ENCODE data around the gene YTHDF1.

DNA sequence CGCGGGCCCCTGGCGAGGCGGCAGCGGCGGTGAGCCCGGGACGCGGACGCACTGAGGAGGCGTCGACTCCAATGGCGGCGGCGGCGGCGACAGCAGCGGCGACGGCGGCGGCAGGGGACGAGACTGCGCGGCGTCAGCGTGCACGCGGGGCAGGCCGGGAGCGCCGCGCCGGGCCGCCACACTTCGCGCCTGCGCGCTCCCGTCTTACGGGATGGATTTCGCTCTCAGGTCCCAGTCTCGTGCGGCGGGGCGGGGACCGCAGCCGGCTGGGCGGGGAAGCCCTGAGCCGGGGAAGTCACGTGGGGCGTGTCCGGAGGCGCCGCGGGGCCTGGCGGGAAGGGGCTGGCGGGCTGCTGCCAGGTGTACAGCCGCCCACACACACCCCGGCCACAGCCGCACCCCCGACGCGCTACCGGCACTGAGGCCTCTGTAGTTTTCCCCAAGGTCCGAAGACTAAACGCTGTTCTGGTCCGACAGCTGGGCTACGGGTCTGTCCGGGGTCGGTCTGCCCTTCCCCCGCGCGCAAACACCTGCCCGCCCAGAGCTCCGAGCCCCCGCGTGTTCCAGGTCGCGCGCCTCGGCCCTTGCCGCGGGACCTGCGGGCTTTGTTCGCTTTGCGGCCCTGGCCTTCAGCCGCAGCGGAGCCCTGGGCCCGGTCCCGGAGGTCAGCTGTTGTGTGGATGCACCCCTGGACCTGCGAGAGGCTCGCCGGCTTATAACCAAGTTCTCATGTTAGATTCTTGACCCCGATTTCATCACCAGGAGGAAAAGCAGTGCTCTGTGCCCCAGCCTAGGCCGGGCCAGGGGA is at the start of gene YTHDF1:
- TF ChIP-seq, protein P1, sequence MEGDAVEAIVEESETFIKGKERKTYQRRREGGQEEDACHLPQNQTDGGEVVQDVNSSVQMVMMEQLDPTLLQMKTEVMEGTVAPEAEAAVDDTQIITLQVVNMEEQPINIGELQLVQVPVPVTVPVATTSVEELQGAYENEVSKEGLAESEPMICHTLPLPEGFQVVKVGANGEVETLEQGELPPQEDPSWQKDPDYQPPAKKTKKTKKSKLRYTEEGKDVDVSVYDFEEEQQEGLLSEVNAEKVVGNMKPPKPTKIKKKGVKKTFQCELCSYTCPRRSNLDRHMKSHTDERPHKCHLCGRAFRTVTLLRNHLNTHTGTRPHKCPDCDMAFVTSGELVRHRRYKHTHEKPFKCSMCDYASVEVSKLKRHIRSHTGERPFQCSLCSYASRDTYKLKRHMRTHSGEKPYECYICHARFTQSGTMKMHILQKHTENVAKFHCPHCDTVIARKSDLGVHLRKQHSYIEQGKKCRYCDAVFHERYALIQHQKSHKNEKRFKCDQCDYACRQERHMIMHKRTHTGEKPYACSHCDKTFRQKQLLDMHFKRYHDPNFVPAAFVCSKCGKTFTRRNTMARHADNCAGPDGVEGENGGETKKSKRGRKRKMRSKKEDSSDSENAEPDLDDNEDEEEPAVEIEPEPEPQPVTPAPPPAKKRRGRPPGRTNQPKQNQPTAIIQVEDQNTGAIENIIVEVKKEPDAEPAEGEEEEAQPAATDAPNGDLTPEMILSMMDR (IDR thresholded peaks at IDR 0.05), result no peak
- peak in 1 of 2 donors; percentile 84 for TF ChIP-seq POLR2A (IDR thresholded peaks at IDR 0.05)
